ENCODE results near the gene OLFML1. TPM values are rescaled to one million over a fixed set of nuclear protein-coding genes. Genes with fewer than 3 reads are reported as not detected.

Gene OLFML1
- total RNA-seq, 1 donor from 2014 or later = not detected

DNA sequence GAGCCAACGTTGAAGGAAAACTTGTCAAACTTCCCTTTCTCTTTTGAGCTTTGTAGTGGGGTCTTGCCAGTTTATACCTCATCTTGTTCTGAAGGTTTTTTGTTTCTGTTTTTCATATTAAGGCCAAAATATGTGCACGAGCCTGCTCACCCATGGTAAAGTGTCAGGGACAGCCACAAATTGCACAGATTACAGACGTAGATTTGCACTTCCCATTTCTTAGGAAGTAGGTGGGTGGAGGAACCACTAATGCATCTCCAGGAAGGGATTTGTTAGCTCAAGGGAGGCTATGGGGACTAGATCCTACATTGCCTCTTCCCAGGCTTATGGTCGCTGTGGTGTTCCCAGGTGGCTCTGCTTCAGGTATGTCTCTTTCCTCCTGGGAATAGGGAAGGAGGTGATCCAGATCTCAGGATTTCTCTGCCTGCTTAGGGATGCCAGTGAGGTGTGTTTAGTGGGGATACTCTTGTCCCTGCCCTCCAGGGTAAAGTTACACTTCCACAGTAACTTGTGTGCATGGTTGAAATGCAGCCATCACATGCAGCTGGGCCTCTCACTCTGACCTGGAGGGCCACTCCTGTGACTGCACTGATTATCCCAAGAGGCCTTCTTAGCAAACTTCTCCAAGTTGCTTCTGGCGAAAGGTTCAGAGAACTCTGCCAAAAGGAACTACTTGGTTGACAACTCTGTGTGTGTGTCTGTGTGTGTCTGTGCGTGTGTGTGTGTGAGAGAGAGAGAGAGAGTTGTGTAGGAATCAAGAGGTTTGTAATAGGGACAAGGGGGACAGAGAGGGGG, 38.3 kb downstream of the OLFML1 start:
- no peaks in the 10 kb centered on the region for H3K27me3 ChIP-seq (ENCODE audit: insufficient read depth, low read length)
- H3K9me3 ChIP-seq (ENCODE audit: insufficient read depth, low read depth, low read length) = no peaks in the 10 kb centered on the region
- no peak overlapping the region for H3K27ac Mint-ChIP-seq (ENCODE audit: unreplicated experiment)
- H3K4me3 ChIP-seq (ENCODE audit: insufficient read depth, low read depth, low read length) = no peak overlapping the region
- no peaks in the 10 kb centered on the region for H3K79me2 ChIP-seq (ENCODE audit: insufficient read depth, low read length)
- H3K4me1 Mint-ChIP-seq (ENCODE audit: low read depth, unreplicated experiment) = no peaks in the 10 kb centered on the region
- no peak for DNase-seq (ENCODE audit: low read depth)
- H3K4me3 Mint-ChIP-seq (ENCODE audit: unreplicated experiment) = no peak overlapping the region
- H3K9me3 Mint-ChIP-seq (ENCODE audit: unreplicated experiment) = peaks cover 5% of the 10 kb centered on the region
- no peak overlapping the region for H3K9ac ChIP-seq (ENCODE audit: low read length)
- H3K36me3 Mint-ChIP-seq (ENCODE audit: low read depth, unreplicated experiment) = no peaks in the 10 kb centered on the region
- H3K27me3 Mint-ChIP-seq (ENCODE audit: low read depth, unreplicated experiment) = peaks cover 29% of the 10 kb centered on the region
- H2AFZ ChIP-seq (ENCODE audit: low read depth, low read length) = no peak overlapping the region
- no peak overlapping the region for H3K27ac ChIP-seq (ENCODE audit: low read depth, low read length)
- TF ChIP-seq, protein P1, sequence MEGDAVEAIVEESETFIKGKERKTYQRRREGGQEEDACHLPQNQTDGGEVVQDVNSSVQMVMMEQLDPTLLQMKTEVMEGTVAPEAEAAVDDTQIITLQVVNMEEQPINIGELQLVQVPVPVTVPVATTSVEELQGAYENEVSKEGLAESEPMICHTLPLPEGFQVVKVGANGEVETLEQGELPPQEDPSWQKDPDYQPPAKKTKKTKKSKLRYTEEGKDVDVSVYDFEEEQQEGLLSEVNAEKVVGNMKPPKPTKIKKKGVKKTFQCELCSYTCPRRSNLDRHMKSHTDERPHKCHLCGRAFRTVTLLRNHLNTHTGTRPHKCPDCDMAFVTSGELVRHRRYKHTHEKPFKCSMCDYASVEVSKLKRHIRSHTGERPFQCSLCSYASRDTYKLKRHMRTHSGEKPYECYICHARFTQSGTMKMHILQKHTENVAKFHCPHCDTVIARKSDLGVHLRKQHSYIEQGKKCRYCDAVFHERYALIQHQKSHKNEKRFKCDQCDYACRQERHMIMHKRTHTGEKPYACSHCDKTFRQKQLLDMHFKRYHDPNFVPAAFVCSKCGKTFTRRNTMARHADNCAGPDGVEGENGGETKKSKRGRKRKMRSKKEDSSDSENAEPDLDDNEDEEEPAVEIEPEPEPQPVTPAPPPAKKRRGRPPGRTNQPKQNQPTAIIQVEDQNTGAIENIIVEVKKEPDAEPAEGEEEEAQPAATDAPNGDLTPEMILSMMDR (IDR thresholded peaks at IDR 0.05; ENCODE audit: insufficient read depth, low read depth, low read length) = no peak
- H4K20me1 ChIP-seq (ENCODE audit: insufficient read depth, low read length) = no peaks in the 10 kb centered on the region
- no peak overlapping the region for H3K4me2 ChIP-seq (ENCODE audit: low read length)
- no peaks in the 10 kb centered on the region for H3K4me1 ChIP-seq (ENCODE audit: insufficient read depth, low read length)
- H3K36me3 ChIP-seq (ENCODE audit: insufficient read depth, low read length) = no peaks in the 10 kb centered on the region
- FAIRE-seq = no peak

DNA sequence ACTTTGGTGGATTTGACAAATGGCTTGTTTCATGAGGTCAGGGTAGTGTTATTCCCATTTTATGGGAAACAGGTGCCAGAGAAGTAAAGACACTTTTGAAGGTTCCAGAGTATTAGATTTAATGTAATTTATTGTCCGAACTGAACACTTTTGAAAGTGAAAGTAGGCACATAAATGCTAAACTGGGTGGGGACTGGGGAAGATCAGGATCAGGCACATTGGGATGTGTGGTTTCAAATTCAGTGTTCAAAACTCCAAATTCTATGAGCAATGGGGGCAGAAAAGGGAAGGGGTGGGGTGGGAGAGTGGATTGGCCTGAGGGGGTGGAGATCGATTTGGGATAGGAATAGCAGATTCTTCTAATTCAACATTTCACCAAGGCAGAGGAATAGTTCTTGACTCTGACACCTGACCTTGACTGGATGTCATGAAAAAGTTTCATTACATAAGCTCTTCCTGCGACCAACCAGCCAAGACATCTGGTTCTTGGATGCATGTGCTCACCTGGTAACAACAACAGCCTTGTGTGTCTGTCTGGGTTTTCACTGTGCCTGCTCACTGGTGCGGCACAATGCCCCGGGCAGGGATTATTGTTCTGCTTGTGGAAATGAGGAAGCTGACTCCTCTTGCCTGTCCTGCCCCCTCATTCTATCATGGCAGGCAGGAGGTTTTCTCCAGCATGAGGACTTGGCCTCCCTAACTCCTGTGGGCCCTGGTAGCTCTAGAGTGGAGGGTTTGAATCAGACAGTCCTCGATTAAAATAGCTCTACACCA, 39.3 kb downstream of the OLFML1 start:
- no peaks in the 10 kb centered on the region for H3K4me1 ChIP-seq (ENCODE audit: insufficient read depth, low read length)
- TF ChIP-seq, protein P1 (IDR thresholded peaks at IDR 0.05; ENCODE audit: insufficient read depth, low read depth, low read length) = no peak
- no peaks in the 10 kb centered on the region for H3K27me3 ChIP-seq (ENCODE audit: insufficient read depth, low read length)
- H3K27ac Mint-ChIP-seq (ENCODE audit: unreplicated experiment) = no peak overlapping the region
- no peak overlapping the region for H2AFZ ChIP-seq (ENCODE audit: low read depth, low read length)
- peaks cover 24% of the 10 kb centered on the region for H3K27me3 Mint-ChIP-seq (ENCODE audit: low read depth, unreplicated experiment)
- no peak for DNase-seq (ENCODE audit: low read depth)
- no peaks in the 10 kb centered on the region for H3K9me3 ChIP-seq (ENCODE audit: insufficient read depth, low read depth, low read length)
- no peaks in the 10 kb centered on the region for H4K20me1 ChIP-seq (ENCODE audit: insufficient read depth, low read length)
- H3K4me3 ChIP-seq (ENCODE audit: insufficient read depth, low read depth, low read length) = no peak overlapping the region
- no peak for FAIRE-seq
- no peaks in the 10 kb centered on the region for H3K36me3 Mint-ChIP-seq (ENCODE audit: low read depth, unreplicated experiment)
- no peak overlapping the region for H3K27ac ChIP-seq (ENCODE audit: low read depth, low read length)
- no peak overlapping the region for H3K9ac ChIP-seq (ENCODE audit: low read length)
- H3K9me3 Mint-ChIP-seq (ENCODE audit: unreplicated experiment) = peaks cover 3% of the 10 kb centered on the region
- H3K79me2 ChIP-seq (ENCODE audit: insufficient read depth, low read length) = no peaks in the 10 kb centered on the region
- no peaks in the 10 kb centered on the region for H3K4me1 Mint-ChIP-seq (ENCODE audit: low read depth, unreplicated experiment)
- no peak overlapping the region for H3K4me2 ChIP-seq (ENCODE audit: low read length)
- H3K36me3 ChIP-seq (ENCODE audit: insufficient read depth, low read length) = no peaks in the 10 kb centered on the region
- no peak overlapping the region for H3K4me3 Mint-ChIP-seq (ENCODE audit: unreplicated experiment)

DNA sequence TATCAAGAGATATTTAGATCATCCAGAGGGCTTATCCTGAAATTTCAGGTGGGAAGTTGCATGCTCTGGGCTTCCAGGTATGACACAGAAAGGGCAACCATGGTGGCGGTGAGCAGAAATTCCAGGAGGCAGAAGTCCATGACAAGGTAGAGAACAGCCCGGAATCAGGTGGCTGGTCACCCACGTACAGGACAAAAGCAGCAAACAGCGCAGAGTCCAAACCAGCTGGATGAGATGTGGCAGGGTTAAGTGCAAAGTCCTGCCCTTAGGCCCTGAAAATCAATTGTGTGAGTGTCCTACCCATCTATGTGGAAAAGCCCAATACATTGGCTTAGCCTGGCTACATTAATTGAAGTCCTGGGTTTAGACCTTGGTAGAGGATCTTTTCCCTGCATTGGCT, 40.1 kb downstream of the OLFML1 start:
- FAIRE-seq (no peak), DNase-seq (ENCODE audit: low read depth) (no peak)
- no peak overlapping the region for H3K27ac Mint-ChIP-seq (ENCODE audit: unreplicated experiment)

More for the DNA sequence above, 40.1 kb downstream of the OLFML1 start:
- H3K27ac ChIP-seq (ENCODE audit: low read depth, low read length) = no peak overlapping the region
- H3K4me1 ChIP-seq (ENCODE audit: insufficient read depth, low read length) = no peaks in the 10 kb centered on the region
- TF ChIP-seq, protein P1 (IDR thresholded peaks at IDR 0.05; ENCODE audit: insufficient read depth, low read depth, low read length) = no peak
- TF ChIP-seq EZH2 (IDR thresholded peaks at IDR 0.05; ENCODE audit: insufficient read depth, low read length) = no peak
- no peak overlapping the region for H3K4me3 ChIP-seq (ENCODE audit: insufficient read depth, low read depth, low read length)
- H2AFZ ChIP-seq (ENCODE audit: low read depth, low read length) = no peak overlapping the region
- no peaks in the 10 kb centered on the region for H3K36me3 ChIP-seq (ENCODE audit: insufficient read depth, low read length)
- no peaks in the 10 kb centered on the region for H3K9me3 ChIP-seq (ENCODE audit: insufficient read depth, low read depth, low read length)
- H3K27me3 ChIP-seq (ENCODE audit: insufficient read depth, low read length) = no peaks in the 10 kb centered on the region
- Mint-ChIP-seq H3K9me3 (ENCODE audit: unreplicated experiment) (peaks cover 3% of the 10 kb centered on the region), H3K36me3 (ENCODE audit: low read depth, unreplicated experiment) (no peaks in the 10 kb centered on the region), H3K4me3 (ENCODE audit: unreplicated experiment) (no peak overlapping the region), H3K27me3 (ENCODE audit: low read depth, unreplicated experiment) (peaks cover 24% of the 10 kb centered on the region), H3K4me1 (ENCODE audit: low read depth, unreplicated experiment) (no peaks in the 10 kb centered on the region)
- no peak overlapping the region for H3K9ac ChIP-seq (ENCODE audit: low read length)
- no peak overlapping the region for H3K4me2 ChIP-seq (ENCODE audit: low read length)
- H3K79me2 ChIP-seq (ENCODE audit: insufficient read depth, low read length) = no peaks in the 10 kb centered on the region
- no peaks in the 10 kb centered on the region for H4K20me1 ChIP-seq (ENCODE audit: insufficient read depth, low read length)
